H1 (cell line): ENCODE results near the gene RPL18. TPM values are rescaled to one million over a fixed set of nuclear protein-coding genes. Genes with fewer than 3 reads are reported as not detected.

Source experiments
- CEBPB ChIP-seq: IDR thresholded peaks from 2 replicates; pipeline ENCODE4 v1.6.1; 2012; ENCODE audit warnings: low read depth, low read length
- CHD2 ChIP-seq: IDR thresholded peaks from 2 replicates; pipeline ENCODE4 v1.6.1; 2012; ENCODE audit warnings: low read length, improper control_type of control experiment
- CREB1 ChIP-seq: IDR thresholded peaks from 2 replicates; pipeline ENCODE4 v1.6.1; 2012; ENCODE audit warnings: inconsistent platforms
- EP300 ChIP-seq, 2 experiments: IDR thresholded peaks; 1 replicate in 1 of 2; 2 replicates in 1 of 2; pipeline ENCODE4 v1.6.1; 2011 to 2012; ENCODE audit warnings: low read depth in 2 of 2, low read length in 2 of 2, mild to moderate bottlenecking in 2 of 2, borderline replicate concordance in 1 of 2, inconsistent platforms in 1 of 2, moderate library complexity in 1 of 2
- FOSL1 ChIP-seq: IDR thresholded peaks from 2 replicates; pipeline ENCODE4 v1.6.1; 2011; ENCODE audit warnings: mild to moderate bottlenecking, low read depth, low read length, moderate library complexity; ENCODE audit not compliant: insufficient read depth
- GABPA ChIP-seq: IDR thresholded peaks from 2 replicates; pipeline ENCODE4 v1.6.1; 2011; ENCODE audit warnings: mild to moderate bottlenecking, low read length, moderate library complexity, borderline replicate concordance; ENCODE audit not compliant: insufficient read depth
- HDAC2 ChIP-seq, 2 experiments: fragments of 300-600 bp in 1 of 2; sonication (generic) in 1 of 2; IDR thresholded peaks; 2 replicates each; pipeline ENCODE4 v1.6.1; 2011 to 2012; ENCODE audit warnings: low read depth in 2 of 2, low read length in 2 of 2, mild to moderate bottlenecking in 2 of 2, moderate library complexity in 2 of 2, borderline replicate concordance in 1 of 2, inconsistent platforms in 1 of 2
- HDAC6 ChIP-seq: IDR thresholded peaks from one replicate; pipeline ENCODE4 v1.7.1; 2012; ENCODE audit warnings: low read depth, mild to moderate bottlenecking, inconsistent platforms, low read length, moderate library complexity
- KDM1A ChIP-seq: fragments of 200-600, 300-600 bp; sonication (generic); IDR thresholded peaks from 2 replicates; pipeline ENCODE4 v1.7.1; 2016; ENCODE audit warnings: mild to moderate bottlenecking, low read length, borderline replicate concordance
- KDM4A ChIP-seq: IDR thresholded peaks from one replicate; pipeline ENCODE4 v1.7.1; 2012; ENCODE audit warnings: low read depth, mild to moderate bottlenecking, moderate library complexity, low read length, inconsistent platforms; ENCODE audit not compliant: severe bottlenecking
- KDM5A ChIP-seq: fragments of 200-600 bp; IDR thresholded peaks from 2 replicates; pipeline ENCODE4 v1.7.1; 2012; ENCODE audit warnings: mild to moderate bottlenecking, low read length, inconsistent platforms, mixed read lengths
- NANOG ChIP-seq: IDR thresholded peaks from 2 replicates; pipeline ENCODE4 v1.6.1; 2011; ENCODE audit warnings: low read length, low read depth, mild to moderate bottlenecking, inconsistent platforms; ENCODE audit not compliant: insufficient read depth, poor library complexity, severe bottlenecking
- NRF1 ChIP-seq: IDR thresholded peaks from 2 replicates; pipeline ENCODE4 v1.6.1; 2011; ENCODE audit warnings: mild to moderate bottlenecking, low read depth, low read length, improper control_type of control experiment
- PHF8 ChIP-seq: fragments of 200-600 bp; sonication (generic); conservative IDR thresholded peaks from 2 replicates; pipeline ENCODE4 v1.7.1; 2012; ENCODE audit warnings: low read depth, mild to moderate bottlenecking, inconsistent platforms, low read length, moderate library complexity
- POLR2A ChIP-seq, 2 experiments: IDR thresholded peaks; 1 replicate in 1 of 2; 2 replicates in 1 of 2; pipeline ENCODE4 v1.6.1; 2011; ENCODE audit warnings: low read depth in 2 of 2, low read length in 2 of 2, mild to moderate bottlenecking in 2 of 2; ENCODE audit errors: control extremely low read depth in 1 of 2
- POLR2AphosphoS5 ChIP-seq: IDR thresholded peaks from 2 replicates; pipeline ENCODE4 v1.6.1; 2011; ENCODE audit warnings: low read depth, low read length
- SAP30 ChIP-seq: fragments of 300-600 bp; sonication (generic); IDR thresholded peaks from 2 replicates; pipeline ENCODE4 v1.7.1; 2012; ENCODE audit warnings: low read length, moderate library complexity, mild to moderate bottlenecking, inconsistent platforms; ENCODE audit not compliant: insufficient read depth, insufficient replicate concordance
- SIN3A ChIP-seq, 2 experiments: IDR thresholded peaks in 1 of 2; conservative IDR thresholded peaks in 1 of 2; 2 replicates each; pipeline ENCODE4 v1.6.1; 2011 to 2012; ENCODE audit warnings: low read length in 2 of 2, improper control_type of control experiment in 1 of 2, low read depth in 1 of 2, mild to moderate bottlenecking in 1 of 2
- polyA plus RNA-seq, 7 experiments: library from polyadenylated mRNA; depleted of rRNA in 3 of 7; stranded (reverse) in 5 of 7; unstranded in 2 of 7; fragments of >200 nt in 5 of 7; fragments of 200-250 nt in 2 of 7; gene quantifications; 1 replicate in 5 of 7; 2 replicates in 1 of 7; 4 replicates in 1 of 7; pipeline versions ENCODE4 v1.2.1 to v1.2.3, GENCODE V29; 2011 to 2013; ENCODE audit warnings: missing spikeins in 2 of 7, mixed read lengths in 2 of 7
- total RNA-seq: library from RNA; stranded (reverse); fragmentation: NEBNext Ultra II Directional; extraction: Animal tissue kit (Norgen Biotek cat#: 25700); gene quantifications from 2 replicates; pipeline ENCODE4 v1.2.1, GENCODE V29; 2021
- TF ChIP-seq, protein P1 (sequence below), 3 experiments: IDR thresholded peaks; 1 replicate in 2 of 3; 2 replicates in 1 of 3; pipeline versions ENCODE4 v1.5.1 to v1.6.1; 2011; ENCODE audit warnings: low read length in 3 of 3, mild to moderate bottlenecking in 3 of 3, inconsistent platforms in 2 of 3, low read depth in 1 of 3, moderate library complexity in 1 of 3; ENCODE audit not compliant: insufficient read depth in 1 of 3; ENCODE audit errors: control extremely low read depth in 1 of 3
- TF ChIP-seq, protein P2 (sequence below): IDR thresholded peaks from 2 replicates; pipeline ENCODE4 v1.6.1; 2012; ENCODE audit warnings: inconsistent platforms

Gene RPL18
- total and polyA plus RNA-seq, 2 of the 8 experiments (the other 6 are each of a cell fraction or from before 2014, with no cell fraction given) = 1,669 to 2,789 TPM

DNA sequence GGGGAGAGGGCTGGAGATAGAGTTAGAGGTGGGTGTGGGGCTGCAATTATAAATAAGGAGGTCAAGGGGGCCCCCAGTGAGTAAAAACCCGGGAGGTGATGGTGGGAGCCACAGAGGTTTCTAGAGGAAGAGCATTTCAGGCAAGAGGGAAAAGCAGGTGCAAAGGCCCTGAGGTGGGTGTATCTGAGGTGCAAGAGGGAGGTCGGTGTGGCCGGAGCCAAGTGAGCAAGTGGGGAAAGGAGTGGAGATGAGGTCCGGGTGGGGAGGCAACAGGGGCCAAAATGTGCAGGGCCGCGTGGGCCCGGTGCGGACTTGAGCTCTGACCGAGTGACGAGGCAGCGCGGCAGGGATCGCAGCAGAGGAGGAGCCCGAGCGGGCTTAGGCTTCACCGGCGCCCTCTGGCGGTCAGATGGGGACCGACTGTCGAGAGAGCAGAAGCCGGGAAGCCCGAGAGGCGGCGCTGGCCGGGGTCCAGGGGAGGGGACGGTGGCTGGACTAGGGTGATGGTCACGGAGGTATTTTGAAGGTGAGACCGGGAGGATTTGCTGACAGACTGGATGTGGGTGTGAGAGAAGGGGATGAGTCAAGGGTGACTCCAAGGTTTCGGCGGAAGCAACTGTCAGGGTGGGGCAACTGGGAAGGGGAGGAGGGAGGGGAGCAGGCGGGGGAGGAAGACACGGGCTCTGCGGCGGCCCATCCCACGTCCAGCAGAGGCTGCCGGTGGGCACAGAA is 30.1 kb downstream of the RPL18 start (continued):
- no peak for TF ChIP-seq POLR2AphosphoS5
- TF ChIP-seq SIN3A (conservative IDR thresholded peaks at IDR 0.05 in 1 of 2, IDR thresholded peaks at IDR 0.05 in 1 of 2; ENCODE audit: low read depth in 1 of 2, low read length in 2 of 2) = peak in 1 of 2 experiments; percentile 46; a peak in 2 of 4 replicates
- no peak; the same call in 1 of the 2 replicates for TF ChIP-seq GABPA
- no peak for TF ChIP-seq CHD2
- TF ChIP-seq SAP30 = no peak
- TF ChIP-seq, protein P1, sequence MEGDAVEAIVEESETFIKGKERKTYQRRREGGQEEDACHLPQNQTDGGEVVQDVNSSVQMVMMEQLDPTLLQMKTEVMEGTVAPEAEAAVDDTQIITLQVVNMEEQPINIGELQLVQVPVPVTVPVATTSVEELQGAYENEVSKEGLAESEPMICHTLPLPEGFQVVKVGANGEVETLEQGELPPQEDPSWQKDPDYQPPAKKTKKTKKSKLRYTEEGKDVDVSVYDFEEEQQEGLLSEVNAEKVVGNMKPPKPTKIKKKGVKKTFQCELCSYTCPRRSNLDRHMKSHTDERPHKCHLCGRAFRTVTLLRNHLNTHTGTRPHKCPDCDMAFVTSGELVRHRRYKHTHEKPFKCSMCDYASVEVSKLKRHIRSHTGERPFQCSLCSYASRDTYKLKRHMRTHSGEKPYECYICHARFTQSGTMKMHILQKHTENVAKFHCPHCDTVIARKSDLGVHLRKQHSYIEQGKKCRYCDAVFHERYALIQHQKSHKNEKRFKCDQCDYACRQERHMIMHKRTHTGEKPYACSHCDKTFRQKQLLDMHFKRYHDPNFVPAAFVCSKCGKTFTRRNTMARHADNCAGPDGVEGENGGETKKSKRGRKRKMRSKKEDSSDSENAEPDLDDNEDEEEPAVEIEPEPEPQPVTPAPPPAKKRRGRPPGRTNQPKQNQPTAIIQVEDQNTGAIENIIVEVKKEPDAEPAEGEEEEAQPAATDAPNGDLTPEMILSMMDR (IDR thresholded peaks at IDR 0.05; ENCODE audit: control extremely low read depth in 1 of 3, insufficient read depth in 1 of 3, low read depth in 1 of 3, low read length in 3 of 3) = peak; percentile 90 to 99 (median 98)
- TF ChIP-seq NANOG = no peak
- no peak for TF ChIP-seq PHF8
- TF ChIP-seq KDM4A = peak; percentile 70
- 0 out of 2 replicates have a peak, but pooled peaks have one; percentile 9 for TF ChIP-seq CEBPB
- 0 out of 2 replicates have a peak, but pooled peaks have one; percentile 15 for TF ChIP-seq NRF1
- TF ChIP-seq, protein P2, sequence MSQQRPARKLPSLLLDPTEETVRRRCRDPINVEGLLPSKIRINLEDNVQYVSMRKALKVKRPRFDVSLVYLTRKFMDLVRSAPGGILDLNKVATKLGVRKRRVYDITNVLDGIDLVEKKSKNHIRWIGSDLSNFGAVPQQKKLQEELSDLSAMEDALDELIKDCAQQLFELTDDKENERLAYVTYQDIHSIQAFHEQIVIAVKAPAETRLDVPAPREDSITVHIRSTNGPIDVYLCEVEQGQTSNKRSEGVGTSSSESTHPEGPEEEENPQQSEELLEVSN = peak; percentile 57; the same call in 1 of the 2 replicates
- peak; percentile 26 to 100; a peak in 2 of 4 replicates for TF ChIP-seq HDAC2 (IDR thresholded peaks at IDR 0.05; ENCODE audit: borderline replicate concordance in 1 of 2, low read depth in 2 of 2, low read length in 2 of 2)
- no peak for TF ChIP-seq POLR2A (IDR thresholded peaks at IDR 0.05; ENCODE audit: control extremely low read depth in 1 of 2, low read depth in 2 of 2, low read length in 2 of 2)
- TF ChIP-seq KDM1A = peak; percentile 100
- TF ChIP-seq FOSL1 = no peak
- peak; percentile 75 for TF ChIP-seq CREB1
- no peak for TF ChIP-seq KDM5A
- TF ChIP-seq EP300 (IDR thresholded peaks at IDR 0.05; ENCODE audit: borderline replicate concordance in 1 of 2, low read depth in 2 of 2, low read length in 2 of 2) = no peak
- TF ChIP-seq HDAC6 = no peak
